Epithelial cell of esophagus (primary cell): ENCODE results near the gene UPF1.
A peak's percentile ranks its signal among the peaks of the same experiment; 100 is the strongest.

Experiments
- DNase-seq: peaks from one replicate; pipeline ENCODE4 v3.0.0; 2010; ENCODE audit warnings: low read depth
- H3K4me3 ChIP-seq: 2 replicates; pipeline ENCODE4 v1.5.1; 2011; ENCODE audit warnings: mild to moderate bottlenecking, low read length, control low read depth
- TF ChIP-seq, protein P1 (sequence below): IDR thresholded peaks from 2 replicates; pipeline ENCODE4 v1.5.1; 2011; ENCODE audit warnings: low read depth, mild to moderate bottlenecking, low read length, control low read depth, inconsistent platforms; ENCODE audit not compliant: insufficient read depth; ENCODE audit errors: missing control alignments

Gene UPF1

DNA sequence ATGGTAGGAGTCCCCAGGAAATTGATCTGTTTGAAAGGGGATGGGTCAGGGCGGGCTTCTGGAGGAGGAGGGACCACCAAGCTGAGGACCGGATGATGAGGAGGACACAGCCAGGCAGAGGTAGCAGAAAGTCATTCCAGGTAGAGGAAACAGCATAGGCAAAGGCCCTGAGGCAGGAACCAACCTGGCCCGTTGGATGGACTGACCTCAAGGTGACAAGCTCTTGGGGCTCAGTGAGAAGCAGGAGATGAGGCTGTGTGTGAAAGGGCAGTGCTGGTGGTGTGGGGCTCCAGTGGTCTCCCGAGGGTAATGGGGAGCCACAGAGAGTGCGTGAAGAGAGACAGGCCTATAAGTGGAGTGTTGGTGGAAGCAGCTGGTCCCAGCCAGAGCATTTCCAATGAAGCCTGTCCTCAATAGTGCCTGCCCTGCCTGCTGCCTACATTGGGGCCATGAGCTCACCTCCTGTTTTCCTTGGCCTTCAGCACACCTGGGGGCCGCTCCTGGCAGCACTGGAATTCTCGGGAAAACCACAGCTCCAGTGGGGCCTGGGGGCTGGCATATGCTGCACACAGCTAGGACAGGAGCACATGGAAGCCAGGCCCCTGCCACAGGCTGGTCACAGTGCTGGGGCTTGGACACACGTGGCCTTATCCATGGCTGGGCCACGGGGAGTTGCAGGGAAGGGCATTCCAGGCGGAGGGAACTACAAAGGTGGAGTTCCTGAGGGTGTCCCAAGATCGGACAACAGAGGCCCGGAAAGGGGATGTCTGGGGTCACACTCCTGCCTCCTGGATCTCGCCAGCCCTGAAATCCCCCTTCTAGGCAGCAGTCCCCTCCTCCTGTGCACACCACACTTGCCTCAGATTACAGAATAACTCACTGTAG, 38.4 kb upstream of the UPF1 start:
- no peak overlapping the region for H3K4me3 ChIP-seq
- TF ChIP-seq, protein P1, sequence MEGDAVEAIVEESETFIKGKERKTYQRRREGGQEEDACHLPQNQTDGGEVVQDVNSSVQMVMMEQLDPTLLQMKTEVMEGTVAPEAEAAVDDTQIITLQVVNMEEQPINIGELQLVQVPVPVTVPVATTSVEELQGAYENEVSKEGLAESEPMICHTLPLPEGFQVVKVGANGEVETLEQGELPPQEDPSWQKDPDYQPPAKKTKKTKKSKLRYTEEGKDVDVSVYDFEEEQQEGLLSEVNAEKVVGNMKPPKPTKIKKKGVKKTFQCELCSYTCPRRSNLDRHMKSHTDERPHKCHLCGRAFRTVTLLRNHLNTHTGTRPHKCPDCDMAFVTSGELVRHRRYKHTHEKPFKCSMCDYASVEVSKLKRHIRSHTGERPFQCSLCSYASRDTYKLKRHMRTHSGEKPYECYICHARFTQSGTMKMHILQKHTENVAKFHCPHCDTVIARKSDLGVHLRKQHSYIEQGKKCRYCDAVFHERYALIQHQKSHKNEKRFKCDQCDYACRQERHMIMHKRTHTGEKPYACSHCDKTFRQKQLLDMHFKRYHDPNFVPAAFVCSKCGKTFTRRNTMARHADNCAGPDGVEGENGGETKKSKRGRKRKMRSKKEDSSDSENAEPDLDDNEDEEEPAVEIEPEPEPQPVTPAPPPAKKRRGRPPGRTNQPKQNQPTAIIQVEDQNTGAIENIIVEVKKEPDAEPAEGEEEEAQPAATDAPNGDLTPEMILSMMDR = no peak
- no peak for DNase-seq

DNA sequence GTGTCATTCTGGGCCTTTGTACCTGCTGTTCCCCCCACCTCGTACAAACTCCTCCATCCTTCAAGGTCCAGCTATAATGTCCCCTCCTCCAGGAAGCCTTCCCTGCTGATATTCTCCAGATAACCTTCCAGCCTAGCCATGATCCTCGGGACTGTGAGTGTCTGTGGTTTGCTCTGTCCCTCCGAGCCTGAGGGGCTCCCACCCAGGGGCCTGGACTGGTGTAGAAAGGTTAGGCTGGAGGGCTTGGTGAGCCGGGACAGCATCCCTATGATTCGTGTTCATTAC, 37.8 kb upstream of the UPF1 start:
- TF ChIP-seq, protein P1 = no peak
- no peak for DNase-seq
- no peak overlapping the region for H3K4me3 ChIP-seq

DNA sequence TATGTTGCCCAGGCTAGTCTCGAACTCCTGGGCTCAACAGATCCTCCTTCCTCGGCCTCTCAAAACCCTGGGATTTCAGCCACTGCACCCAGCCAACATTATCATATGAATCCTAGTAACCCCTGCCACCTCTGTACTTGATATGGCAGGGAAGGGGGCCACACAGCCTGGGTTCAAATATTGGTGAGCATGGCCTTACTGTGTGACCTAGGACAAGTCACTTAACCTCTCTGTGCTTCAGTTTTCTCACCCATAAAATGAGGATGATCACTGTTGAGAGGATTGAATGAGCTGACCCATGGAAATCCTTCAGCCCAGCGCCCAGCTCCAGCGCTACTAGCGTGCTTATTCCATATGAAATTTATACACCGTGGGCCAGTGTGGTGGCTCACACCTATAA, 37.1 kb upstream of the UPF1 start:
- no peak overlapping the region for H3K4me3 ChIP-seq
- TF ChIP-seq, protein P1 = no peak
- no peak for DNase-seq

DNA sequence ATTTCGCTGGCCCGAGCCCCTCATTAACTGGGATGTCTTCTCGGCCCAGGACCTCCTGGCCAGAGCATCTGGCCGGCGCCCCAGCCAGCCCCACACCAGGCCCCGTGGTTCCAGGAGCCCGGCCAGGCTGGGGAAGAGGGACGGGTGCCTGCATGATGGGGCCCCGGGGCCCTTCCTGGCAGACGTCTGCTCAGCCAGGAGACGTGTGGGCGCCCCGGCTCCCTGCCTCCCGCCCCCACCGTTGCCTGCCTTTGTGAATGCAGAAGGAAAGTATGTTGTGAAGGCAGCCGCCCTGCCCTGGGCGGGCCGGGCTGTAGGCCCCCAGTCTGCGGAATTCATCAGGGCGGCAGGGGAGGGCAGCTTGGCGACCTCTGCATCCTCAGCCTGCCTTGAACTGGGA, 36.2 kb upstream of the UPF1 start:
- H3K4me3 ChIP-seq = no peak overlapping the region
- DNase-seq = peak; percentile 58
- TF ChIP-seq, protein P1 = no peak

DNA sequence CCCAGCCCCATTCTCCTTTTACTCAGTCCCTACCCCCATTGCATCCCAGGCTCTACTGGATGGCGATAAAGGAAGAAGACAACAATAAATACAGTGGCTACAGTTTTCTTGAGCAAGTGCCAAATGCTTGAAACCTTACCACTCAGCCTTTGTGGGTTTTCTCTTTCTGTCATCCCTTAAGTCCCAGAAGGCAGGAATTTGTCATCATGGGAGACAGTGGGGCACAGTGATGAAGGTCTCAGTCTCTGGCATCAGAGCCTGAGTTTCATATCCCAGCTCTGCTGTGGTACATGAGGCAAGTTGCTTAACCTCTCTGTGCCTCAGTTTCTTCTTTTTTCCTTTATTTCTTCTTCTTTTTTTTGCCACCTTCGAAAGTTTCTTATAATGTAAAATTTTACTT, 35.5 kb upstream of the UPF1 start:
- TF ChIP-seq, protein P1 = no peak
- no peak overlapping the region for H3K4me3 ChIP-seq
- DNase-seq = no peak

DNA sequence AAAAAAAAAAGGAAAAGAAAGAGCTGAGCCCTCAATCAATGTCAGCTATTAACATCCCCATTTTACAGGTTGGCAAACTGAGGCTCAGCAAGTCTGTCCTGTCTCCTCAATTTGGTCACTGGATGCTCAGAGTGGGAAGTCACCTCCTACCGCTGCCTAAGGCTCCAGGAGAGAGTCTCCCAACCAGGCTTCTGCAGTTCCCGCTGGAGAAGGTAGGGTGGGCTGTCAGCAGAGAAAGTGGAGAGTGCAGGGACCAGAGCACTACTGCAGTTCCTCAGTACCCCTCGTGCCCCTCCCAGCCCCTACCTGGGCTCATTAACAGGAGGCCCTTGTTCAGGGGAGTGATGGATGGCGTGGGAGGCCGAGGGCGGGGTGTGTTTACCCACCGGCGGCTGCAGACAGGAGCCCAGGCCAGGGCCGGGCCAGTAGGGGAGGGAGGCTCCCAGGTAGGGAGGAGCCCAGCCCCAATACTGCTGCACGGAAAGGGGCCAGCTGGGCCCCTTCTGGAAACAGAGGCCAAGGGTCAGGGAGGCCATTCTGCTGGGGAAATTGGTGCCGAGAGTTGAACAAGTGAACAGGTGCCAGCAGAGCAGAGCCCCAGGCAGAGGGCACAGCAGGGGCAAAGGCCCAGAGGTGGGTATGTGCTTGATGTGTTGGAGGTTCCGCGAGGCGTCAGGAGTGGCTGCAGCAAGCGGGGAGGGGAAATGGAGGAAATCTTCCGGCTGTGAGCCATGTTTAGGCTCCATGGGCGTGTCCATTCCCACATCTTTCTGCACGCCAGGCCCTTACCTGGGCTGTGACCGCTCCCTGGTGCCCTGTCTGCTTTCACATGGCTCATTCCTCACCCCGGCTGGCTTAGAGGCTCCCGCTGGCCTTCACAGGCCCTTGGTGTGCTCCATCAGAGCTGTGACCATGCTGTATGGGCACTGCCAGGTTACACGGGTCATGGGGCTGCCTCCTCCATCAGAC, 33.1 kb upstream of the UPF1 start:
- DNase-seq = no peak
- no peak overlapping the region for H3K4me3 ChIP-seq
- TF ChIP-seq, protein P1 = no peak
